ENCODE data around the gene CACNA1B.
"Not testable (repeated sequence)": the region's sequence is repeated elsewhere in the genome, so short reads cannot be mapped to it uniquely, and the experiment has no call there.

Gene CACNA1B

GRCh38 chr9:138073408-138073807 lies 195.8 kb downstream of the CACNA1B start:
- no peak for DNase-seq (ENCODE audit: low read depth in 2 of 2)

- no peak for DNase-seq (ENCODE audit: low read depth in 2 of 2)
These were observed 196.2 kb downstream of the CACNA1B start for GRCh38 chr9:138073808-138074207.

DNA sequence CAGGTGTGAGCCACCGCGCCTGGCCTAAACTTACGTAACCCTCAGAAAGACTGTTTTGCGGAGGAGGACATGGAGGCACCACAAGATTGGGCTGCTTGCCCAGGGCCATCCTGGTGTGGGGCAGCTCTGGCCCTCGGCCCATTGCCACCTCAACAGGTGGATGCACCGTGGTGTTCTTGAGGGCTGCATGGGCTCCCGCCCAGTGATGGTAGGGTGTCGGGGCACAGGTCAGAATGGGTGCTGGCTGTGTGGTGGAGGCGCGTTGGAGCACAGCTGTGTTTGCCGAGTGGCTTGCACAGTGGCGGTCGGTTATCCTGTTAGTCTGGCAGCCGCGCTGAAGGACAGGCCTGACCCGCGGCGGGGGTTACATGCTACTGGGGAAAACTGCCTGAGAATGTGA lies 196.9 kb downstream of the CACNA1B start:
- no peak for DNase-seq (ENCODE audit: low read depth in 2 of 2)

DNA sequence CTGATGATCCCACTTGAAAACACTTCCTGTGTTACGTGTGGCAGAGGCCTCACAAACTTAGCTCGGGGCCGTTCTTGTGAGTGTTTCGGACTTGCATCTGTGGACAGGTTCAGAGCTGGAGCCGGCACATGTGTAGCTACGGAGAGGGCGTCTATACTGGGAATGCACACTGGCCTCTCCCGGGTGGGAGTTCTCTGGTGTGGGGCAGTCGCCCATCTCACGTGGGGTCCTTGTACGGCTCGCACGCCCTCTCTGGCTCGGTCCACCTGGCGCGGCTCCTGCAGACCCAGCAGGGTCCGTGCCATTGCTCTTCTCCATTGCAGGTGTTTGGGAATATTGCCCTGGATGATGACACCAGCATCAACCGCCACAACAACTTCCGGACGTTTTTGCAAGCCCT lies 197.9 kb downstream of the CACNA1B start:
- DNase-seq (ENCODE audit: low read depth in 2 of 2) = no peak

DNA sequence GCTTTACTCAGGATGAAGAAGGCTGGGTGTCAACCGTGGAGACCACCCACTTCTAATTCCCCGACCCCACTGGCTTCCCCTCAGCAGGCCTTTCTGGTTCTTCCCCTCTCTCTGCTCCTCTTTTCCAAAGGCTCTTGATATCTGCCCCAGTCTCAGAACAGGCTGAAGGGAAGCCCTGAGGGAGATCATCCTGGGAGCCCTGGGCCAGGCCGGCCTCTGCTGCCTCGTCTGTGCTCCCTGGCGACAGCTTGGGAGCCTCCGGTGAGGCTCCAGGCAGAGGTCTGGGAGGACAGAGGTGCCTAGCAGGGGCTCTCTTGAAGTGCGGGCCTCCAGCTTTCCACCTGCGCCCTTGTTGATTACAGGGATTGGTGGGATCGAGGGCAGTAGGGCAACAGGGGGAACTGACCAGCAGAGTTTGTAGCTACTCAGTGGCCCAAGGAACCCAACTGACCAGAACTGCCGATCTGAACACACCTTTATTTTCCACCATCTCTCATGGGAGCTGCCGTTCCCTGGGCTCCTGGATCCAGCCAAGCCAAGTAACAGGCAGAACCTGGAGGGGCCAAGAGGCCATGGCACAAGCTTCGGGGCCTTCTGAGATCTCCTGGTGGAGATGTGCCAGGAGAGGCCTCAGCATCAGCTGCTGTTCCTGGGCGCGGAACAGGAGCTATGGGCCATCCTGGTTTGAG lies 198.5 kb downstream of the CACNA1B start:
- no peak for DNase-seq (ENCODE audit: low read depth in 2 of 2)

DNA sequence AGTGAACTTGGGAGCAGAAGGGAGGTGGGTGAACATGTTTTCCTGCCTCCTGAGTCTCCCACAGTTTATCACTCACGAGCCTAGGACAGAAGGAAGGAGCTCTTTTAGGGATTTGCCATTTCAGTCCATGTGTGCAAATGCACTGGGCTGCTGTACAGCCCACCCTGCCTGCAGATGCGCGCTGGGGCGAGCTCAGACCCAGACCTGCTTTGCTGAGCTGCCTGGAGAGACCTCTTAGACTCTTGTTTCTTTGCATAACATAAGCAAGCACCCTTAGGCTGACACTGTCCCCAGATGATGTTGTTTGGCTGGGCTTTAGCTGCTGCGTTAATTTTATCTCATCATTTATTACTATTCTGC lies 199.0 kb downstream of the CACNA1B start:
- DNase-seq (ENCODE audit: low read depth in 2 of 2) = no peak

GRCh38 chr9:138077126-138077525 lies 199.5 kb downstream of the CACNA1B start:
- DNase-seq (ENCODE audit: low read depth in 2 of 2) = no peak

DNA sequence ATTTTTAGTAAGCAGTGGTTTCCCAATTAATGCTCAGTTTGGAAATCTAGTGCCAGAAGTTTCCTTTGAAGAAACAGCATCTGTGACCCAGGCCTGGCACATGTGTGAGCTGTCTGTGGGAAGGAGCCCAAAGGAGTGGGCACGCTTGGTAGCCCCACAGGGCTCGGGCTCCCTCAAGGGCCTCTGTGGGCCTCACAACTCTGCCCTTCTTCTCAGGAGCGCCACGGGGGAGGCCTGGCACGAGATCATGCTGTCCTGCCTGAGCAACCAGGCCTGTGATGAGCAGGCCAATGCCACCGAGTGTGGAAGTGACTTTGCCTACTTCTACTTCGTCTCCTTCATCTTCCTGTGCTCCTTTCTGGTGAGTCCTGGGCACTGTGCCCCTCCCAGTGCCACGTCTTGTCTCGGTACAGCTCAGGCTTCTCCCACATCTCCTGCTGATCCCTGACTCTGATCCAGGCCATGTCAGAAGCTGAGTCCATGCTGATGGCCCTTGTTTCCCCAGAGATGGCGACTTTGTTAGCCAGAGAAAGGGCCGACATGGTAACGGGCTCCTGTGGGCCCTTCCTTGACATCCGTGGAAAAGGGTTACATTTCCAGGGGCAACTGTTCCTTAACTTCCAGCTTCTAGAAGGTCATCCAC lies 200.4 kb downstream of the CACNA1B start:
- no peak for DNase-seq (ENCODE audit: low read depth in 2 of 2)

- DNase-seq (ENCODE audit: low read depth in 2 of 2) = no peak
These were observed 201.3 kb downstream of the CACNA1B start for GRCh38 chr9:138078846-138079245.

- DNase-seq (ENCODE audit: low read depth in 2 of 2) = no peak
These were observed 203.4 kb downstream of the CACNA1B start for GRCh38 chr9:138080979-138081378.

GRCh38 chr9:138082918-138083636 lies 205.5 kb downstream of the CACNA1B start:
- DNase-seq (ENCODE audit: low read depth in 2 of 2) = no peak

DNA sequence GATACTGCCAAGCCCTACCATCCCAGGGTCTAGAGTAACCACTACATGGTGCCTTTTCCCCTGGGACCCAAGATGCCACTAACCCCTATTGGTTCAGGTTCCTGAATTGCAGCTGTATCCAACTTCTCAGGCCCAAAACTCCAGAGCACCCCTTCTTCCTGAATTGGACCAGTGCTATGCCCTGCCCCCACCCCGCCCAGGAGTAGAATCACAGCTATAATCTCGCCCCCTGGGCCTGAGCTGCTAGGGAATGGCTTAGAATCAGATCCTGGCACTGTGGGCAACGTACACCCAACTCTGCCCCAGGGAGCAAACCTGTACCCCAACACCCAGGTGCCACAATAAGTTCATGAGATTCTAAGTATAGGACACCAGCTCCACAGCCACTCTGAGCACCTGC lies 206.3 kb downstream of the CACNA1B start:
- no peak for DNase-seq (ENCODE audit: low read depth in 2 of 2)

- DNase-seq (ENCODE audit: low read depth in 2 of 2) = no peak
These were observed 208.0 kb downstream of the CACNA1B start for GRCh38 chr9:138085568-138085967.

- not testable (repeated sequence) for DNase-seq (ENCODE audit: low read depth in 2 of 2)
These were observed 214.5 kb downstream of the CACNA1B start for GRCh38 chr9:138092057-138092456.

GRCh38 chr9:138094028-138094427 lies 216.4 kb downstream of the CACNA1B start:
- DNase-seq (ENCODE audit: low read depth in 2 of 2) = no peak

DNA sequence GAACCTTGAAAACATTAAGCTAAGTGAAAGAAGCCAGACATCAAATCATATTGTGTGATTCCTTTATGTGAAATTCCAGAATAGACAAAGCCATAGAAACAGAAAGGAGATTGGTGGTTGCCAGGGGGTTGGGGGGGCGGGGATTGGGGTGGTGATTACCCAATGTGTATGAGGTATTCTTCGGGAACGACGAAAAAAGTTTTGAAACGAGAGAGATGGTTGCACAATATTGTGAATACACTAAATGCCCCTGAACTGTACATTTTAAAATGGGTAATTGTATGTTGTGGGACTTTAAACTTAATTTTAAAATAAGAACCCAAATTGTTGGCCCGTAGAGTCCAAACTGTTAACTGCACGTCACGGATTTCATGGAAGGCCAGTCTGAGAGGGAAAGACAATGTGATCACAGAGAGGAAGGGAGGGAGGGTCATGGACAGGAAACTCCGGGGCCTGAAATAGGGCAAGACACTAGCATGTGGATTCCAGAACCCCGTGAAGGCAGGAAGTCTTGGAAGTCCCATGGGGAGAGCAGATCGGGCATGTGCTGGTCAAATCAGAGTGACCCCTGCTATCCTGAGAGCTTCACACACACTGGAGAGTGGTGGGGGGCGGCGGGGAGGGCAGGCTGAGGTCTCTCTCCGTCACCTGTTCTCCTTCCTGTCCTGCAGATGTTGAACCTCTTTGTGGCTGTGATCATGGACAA lies 218.4 kb downstream of the CACNA1B start:
- DNase-seq (ENCODE audit: low read depth in 2 of 2) = no peak

GRCh38 chr9:138096519-138096845 lies 218.9 kb downstream of the CACNA1B start:
- DNase-seq (ENCODE audit: low read depth in 2 of 2) = no peak

- DNase-seq (ENCODE audit: low read depth in 2 of 2) = no peak
These were observed 220.0 kb downstream of the CACNA1B start for GRCh38 chr9:138097501-138097991.

GRCh38 chr9:138098116-138098907 lies 220.7 kb downstream of the CACNA1B start:
- DNase-seq (ENCODE audit: low read depth in 2 of 2) = no peak

DNA sequence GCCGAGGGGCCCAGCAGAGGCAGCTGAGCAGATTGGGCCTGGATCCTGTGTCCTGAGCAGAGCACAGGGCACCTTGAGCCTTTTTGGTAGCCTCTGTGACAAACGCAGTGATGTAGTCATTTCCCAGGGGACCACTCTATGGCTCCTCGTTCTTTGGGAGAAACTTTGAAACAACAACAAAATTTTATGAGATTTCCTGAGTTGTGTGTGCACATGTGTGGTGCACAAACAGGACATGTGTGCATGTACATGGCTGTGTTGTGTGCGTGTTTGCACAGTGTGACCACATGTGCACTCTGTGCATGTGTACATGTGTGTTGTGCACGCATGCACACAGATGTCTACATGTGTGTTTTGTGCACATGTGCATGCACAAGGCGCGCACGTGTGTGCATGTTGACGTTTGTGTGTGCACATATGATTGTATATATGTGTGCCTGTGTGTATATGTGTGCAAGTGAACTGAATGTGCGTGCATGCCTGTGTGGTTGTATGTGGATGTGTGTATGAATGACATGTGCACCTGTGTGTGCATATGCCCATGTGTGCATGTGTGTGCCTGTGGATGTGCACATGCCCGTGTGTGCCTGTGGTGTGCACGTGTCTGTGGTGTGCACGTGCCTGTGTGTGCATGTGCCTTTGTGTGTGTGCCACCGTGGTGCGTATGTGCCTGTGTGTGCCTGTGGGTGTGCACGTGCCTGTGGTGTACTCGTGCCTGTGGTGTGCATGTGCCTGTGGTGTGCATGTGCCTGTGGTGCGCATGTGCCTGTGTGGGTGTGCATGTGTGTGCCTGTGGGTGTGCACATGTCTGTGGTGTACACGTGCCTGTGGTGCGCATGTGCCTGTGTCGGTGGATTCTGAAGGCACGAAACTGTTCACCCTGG lies 221.6 kb downstream of the CACNA1B start:
- DNase-seq (ENCODE audit: low read depth in 2 of 2) = no peak

All from fibroblast of skin of left quadriceps (primary cell).